ENCODE data around the gene TREML2. TPM values are rescaled to one million over a fixed set of nuclear protein-coding genes. Genes with fewer than 3 reads are reported as not detected.
A peak's percentile ranks its signal among the peaks of the same experiment; 100 is the strongest.

TREML2 gene
- polyA plus RNA-seq, 1 of the 3 experiments (the other 2 are of a cell fraction): not detected

DNA sequence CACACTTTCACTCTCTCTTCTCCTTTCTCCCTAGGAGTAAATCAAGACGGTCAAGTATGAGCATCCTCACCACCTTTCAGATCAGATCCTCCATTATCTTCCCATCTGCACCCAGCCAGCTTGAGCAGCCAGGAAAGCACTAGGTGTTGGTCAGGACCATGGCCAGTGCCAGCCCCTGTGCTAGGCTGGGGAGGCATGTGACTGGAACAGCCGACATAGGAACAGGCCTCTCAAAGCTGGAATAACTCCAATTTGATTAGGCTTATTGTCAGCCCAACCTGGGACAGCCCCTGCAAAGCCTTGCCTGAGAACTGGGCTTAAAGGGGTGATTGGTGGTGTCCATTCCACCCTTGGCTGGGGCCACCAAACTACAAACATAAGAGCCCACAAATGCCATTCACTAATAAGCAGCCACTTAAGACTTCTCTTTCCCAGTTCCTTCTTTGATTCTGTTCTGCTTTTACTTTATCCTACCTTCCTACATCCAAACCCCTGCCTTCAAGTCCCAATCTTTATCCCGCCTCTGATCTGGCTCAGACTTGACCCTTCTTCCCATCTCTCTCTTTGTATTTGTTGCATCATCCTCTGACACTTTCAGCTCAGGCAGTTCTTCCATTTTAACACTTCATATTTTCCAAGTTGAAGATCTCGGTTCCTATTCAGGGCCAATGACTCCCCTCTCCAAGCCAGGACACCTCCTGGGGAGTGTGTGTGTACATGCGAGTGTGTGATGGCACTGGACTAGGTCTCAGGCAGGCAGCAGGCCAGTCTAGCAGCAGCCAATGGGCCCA is 33.6 kb downstream of the TREML2 start:
- Histone ChIP-seq H3K9me2 (no peaks in the 10 kb centered on the region), H3K27ac (ENCODE audit: low read depth in 2 of 2, low read length in 1 of 2) (no peak overlapping the region), H3K9me3 (no peaks in the 10 kb centered on the region), H3K4me3 (ENCODE audit: low read depth in 2 of 2, low read length in 1 of 2) (no peak overlapping the region), H3K4me2 (no peak overlapping the region), H3K36me3 (replicated peaks in 1 of 2; ENCODE audit: control insufficient read depth in 1 of 2, insufficient read depth in 2 of 2, low read length in 1 of 2) (no peaks in the 10 kb centered on the region), H2AFZ (ENCODE audit: low read depth) (no peak overlapping the region), H3K9ac (no peak overlapping the region), H3K79me2 (ENCODE audit: insufficient read depth) (no peaks in the 10 kb centered on the region), H3F3A (replicated peaks; ENCODE audit: insufficient read depth) (no peaks in the 10 kb centered on the region), H3K4me1 (ENCODE audit: control insufficient read depth in 1 of 2, insufficient read depth in 2 of 2, low read depth in 1 of 2, low read length in 1 of 2) (no peaks in the 10 kb centered on the region), H4K20me1 (ENCODE audit: insufficient read depth) (no peaks in the 10 kb centered on the region), H3K27me3 (ENCODE audit: insufficient read depth) (no peaks in the 10 kb centered on the region)
- TF ChIP-seq NRF1 (IDR thresholded peaks at IDR 0.05; ENCODE audit: low read depth, low read length): no peak
- TF ChIP-seq, protein P1, sequence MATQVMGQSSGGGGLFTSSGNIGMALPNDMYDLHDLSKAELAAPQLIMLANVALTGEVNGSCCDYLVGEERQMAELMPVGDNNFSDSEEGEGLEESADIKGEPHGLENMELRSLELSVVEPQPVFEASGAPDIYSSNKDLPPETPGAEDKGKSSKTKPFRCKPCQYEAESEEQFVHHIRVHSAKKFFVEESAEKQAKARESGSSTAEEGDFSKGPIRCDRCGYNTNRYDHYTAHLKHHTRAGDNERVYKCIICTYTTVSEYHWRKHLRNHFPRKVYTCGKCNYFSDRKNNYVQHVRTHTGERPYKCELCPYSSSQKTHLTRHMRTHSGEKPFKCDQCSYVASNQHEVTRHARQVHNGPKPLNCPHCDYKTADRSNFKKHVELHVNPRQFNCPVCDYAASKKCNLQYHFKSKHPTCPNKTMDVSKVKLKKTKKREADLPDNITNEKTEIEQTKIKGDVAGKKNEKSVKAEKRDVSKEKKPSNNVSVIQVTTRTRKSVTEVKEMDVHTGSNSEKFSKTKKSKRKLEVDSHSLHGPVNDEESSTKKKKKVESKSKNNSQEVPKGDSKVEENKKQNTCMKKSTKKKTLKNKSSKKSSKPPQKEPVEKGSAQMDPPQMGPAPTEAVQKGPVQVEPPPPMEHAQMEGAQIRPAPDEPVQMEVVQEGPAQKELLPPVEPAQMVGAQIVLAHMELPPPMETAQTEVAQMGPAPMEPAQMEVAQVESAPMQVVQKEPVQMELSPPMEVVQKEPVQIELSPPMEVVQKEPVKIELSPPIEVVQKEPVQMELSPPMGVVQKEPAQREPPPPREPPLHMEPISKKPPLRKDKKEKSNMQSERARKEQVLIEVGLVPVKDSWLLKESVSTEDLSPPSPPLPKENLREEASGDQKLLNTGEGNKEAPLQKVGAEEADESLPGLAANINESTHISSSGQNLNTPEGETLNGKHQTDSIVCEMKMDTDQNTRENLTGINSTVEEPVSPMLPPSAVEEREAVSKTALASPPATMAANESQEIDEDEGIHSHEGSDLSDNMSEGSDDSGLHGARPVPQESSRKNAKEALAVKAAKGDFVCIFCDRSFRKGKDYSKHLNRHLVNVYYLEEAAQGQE (IDR thresholded peaks at IDR 0.05; ENCODE audit: low read depth, low read length): peak; percentile 95
- TF ChIP-seq, protein P2, sequence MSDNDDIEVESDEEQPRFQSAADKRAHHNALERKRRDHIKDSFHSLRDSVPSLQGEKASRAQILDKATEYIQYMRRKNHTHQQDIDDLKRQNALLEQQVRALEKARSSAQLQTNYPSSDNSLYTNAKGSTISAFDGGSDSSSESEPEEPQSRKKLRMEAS (IDR thresholded peaks at IDR 0.05; ENCODE audit: low read depth): no peak
- no peak for TF ChIP-seq POLR2AphosphoS5 (IDR thresholded peaks at IDR 0.05; ENCODE audit: low read depth, low read length)
- TF ChIP-seq SIN3A (IDR thresholded peaks at IDR 0.05; ENCODE audit: borderline replicate concordance, low read depth, low read length): no peak
- TF ChIP-seq EZH2phosphoT487 (IDR thresholded peaks at IDR 0.05; ENCODE audit: borderline replicate concordance, low read depth): no peak
- no peak for TF ChIP-seq SMC3 (IDR thresholded peaks at IDR 0.05; ENCODE audit: low read depth, low read length)
- 18% methylated on average over 5 of the region's 5 CpGs for WGBS (ENCODE audit: low lambda C conversion rate)
- no peak for DNase-seq
- POLR2A ChIA-PET: no interaction called here
- CTCF ChIA-PET: interaction anchor here (1.6 kb wide), 1 partner anchor 257 kb away, joined by 3 read pairs; no protein-coding TSS in a partner anchor

DNA sequence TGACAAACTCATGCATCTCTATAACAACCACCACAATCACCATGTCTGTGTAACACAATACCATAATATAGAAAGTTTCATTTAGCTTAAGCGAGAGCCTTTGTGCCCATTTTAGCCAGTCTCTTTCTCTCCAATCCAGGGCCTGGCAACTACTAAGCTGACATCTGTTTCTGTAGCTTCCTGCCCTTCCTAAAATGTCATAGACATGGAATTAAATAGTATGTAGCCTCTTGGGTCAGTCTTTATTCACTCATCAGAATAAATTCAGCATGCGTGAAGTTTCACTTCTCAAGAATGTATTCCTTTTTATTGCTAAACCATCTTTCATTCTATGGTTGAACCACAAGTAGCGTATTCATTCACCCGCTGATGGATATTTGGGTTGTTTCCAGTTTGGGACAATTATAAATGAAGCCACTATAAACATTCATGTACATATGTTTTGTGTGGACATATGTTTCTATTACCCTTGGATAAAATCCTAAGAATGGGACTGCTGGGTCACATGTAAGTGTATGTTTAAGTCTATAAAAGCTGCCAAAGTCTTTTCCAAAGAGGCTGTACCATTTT is 36.3 kb downstream of the TREML2 start:
- no peaks in the 10 kb centered on the region for H3K9me3 ChIP-seq
- no peak overlapping the region for H3K4me2 ChIP-seq
- H3K36me3 ChIP-seq (replicated peaks in 1 of 2; ENCODE audit: control insufficient read depth in 1 of 2, insufficient read depth in 2 of 2, low read length in 1 of 2): no peaks in the 10 kb centered on the region
- ChIA-PET POLR2A (no interaction called here), CTCF (interaction anchor here (1.0 kb wide), 1 partner anchor 18 kb away, joined by 5 read pairs; no protein-coding TSS in a partner anchor)
- H3K9me2 ChIP-seq: no peaks in the 10 kb centered on the region
- no peak overlapping the region for H3K9ac ChIP-seq
- no peaks in the 10 kb centered on the region for H3K4me1 ChIP-seq (ENCODE audit: control insufficient read depth in 1 of 2, insufficient read depth in 2 of 2, low read depth in 1 of 2, low read length in 1 of 2)
- no peak overlapping the region for H3K4me3 ChIP-seq (ENCODE audit: low read depth in 2 of 2, low read length in 1 of 2)
- H3K27me3 ChIP-seq (ENCODE audit: insufficient read depth): no peaks in the 10 kb centered on the region
- H4K20me1 ChIP-seq (ENCODE audit: insufficient read depth): no peaks in the 10 kb centered on the region
- DNase-seq: no peak
- H3K79me2 ChIP-seq (ENCODE audit: insufficient read depth): no peaks in the 10 kb centered on the region
- no peak overlapping the region for H2AFZ ChIP-seq (ENCODE audit: low read depth)
- no peaks in the 10 kb centered on the region for H3F3A ChIP-seq (replicated peaks; ENCODE audit: insufficient read depth)
- 75% methylated on average over 4 of the region's 4 CpGs for WGBS (ENCODE audit: low lambda C conversion rate)
- no peak overlapping the region for H3K27ac ChIP-seq (ENCODE audit: low read depth in 2 of 2, low read length in 1 of 2)
- no peak for TF ChIP-seq JUND (IDR thresholded peaks at IDR 0.05)
- TF ChIP-seq NFIC (IDR thresholded peaks at IDR 0.05; ENCODE audit: borderline replicate concordance): no peak
- TF ChIP-seq FOSL2 (IDR thresholded peaks at IDR 0.05; ENCODE audit: borderline replicate concordance, low read depth): no peak
- TF ChIP-seq GABPA (IDR thresholded peaks at IDR 0.05; ENCODE audit: low read depth): no peak
- TF ChIP-seq, protein P3, sequence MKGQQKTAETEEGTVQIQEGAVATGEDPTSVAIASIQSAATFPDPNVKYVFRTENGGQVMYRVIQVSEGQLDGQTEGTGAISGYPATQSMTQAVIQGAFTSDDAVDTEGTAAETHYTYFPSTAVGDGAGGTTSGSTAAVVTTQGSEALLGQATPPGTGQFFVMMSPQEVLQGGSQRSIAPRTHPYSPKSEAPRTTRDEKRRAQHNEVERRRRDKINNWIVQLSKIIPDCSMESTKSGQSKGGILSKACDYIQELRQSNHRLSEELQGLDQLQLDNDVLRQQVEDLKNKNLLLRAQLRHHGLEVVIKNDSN (IDR thresholded peaks at IDR 0.05; ENCODE audit: borderline replicate concordance, low read depth): no peak
- no peak for TF ChIP-seq MXI1 (IDR thresholded peaks at IDR 0.05; ENCODE audit: low read depth, low read length)
- TF ChIP-seq EZH2phosphoT487 (IDR thresholded peaks at IDR 0.05; ENCODE audit: borderline replicate concordance, low read depth): no peak
- no peak for TF ChIP-seq RFX5 (IDR thresholded peaks at IDR 0.05; ENCODE audit: low read length)
- TF ChIP-seq, protein P4, sequence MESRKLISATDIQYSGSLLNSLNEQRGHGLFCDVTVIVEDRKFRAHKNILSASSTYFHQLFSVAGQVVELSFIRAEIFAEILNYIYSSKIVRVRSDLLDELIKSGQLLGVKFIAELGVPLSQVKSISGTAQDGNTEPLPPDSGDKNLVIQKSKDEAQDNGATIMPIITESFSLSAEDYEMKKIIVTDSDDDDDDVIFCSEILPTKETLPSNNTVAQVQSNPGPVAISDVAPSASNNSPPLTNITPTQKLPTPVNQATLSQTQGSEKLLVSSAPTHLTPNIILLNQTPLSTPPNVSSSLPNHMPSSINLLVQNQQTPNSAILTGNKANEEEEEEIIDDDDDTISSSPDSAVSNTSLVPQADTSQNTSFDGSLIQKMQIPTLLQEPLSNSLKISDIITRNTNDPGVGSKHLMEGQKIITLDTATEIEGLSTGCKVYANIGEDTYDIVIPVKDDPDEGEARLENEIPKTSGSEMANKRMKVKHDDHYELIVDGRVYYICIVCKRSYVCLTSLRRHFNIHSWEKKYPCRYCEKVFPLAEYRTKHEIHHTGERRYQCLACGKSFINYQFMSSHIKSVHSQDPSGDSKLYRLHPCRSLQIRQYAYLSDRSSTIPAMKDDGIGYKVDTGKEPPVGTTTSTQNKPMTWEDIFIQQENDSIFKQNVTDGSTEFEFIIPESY (IDR thresholded peaks at IDR 0.05; ENCODE audit: borderline replicate concordance, low read depth): no peak
- no peak for TF ChIP-seq TAF1 (IDR thresholded peaks at IDR 0.05; ENCODE audit: borderline replicate concordance, low read depth, low read length)
- TF ChIP-seq, protein P5, sequence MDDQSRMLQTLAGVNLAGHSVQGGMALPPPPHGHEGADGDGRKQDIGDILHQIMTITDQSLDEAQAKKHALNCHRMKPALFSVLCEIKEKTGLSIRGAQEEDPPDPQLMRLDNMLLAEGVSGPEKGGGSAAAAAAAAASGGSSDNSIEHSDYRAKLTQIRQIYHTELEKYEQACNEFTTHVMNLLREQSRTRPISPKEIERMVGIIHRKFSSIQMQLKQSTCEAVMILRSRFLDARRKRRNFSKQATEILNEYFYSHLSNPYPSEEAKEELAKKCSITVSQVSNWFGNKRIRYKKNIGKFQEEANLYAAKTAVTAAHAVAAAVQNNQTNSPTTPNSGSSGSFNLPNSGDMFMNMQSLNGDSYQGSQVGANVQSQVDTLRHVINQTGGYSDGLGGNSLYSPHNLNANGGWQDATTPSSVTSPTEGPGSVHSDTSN (IDR thresholded peaks at IDR 0.05): no peak
